ENCODE measurements around the gene WDR55. TPM values are rescaled to one million over a fixed set of nuclear protein-coding genes. Genes with fewer than 3 reads are reported as not detected.

The WDR55 gene
- polyA plus RNA-seq, 1 donor (not counting 4 experiments of a cell fraction or from before 2014, with no cell fraction given) = 21.6 TPM

DNA sequence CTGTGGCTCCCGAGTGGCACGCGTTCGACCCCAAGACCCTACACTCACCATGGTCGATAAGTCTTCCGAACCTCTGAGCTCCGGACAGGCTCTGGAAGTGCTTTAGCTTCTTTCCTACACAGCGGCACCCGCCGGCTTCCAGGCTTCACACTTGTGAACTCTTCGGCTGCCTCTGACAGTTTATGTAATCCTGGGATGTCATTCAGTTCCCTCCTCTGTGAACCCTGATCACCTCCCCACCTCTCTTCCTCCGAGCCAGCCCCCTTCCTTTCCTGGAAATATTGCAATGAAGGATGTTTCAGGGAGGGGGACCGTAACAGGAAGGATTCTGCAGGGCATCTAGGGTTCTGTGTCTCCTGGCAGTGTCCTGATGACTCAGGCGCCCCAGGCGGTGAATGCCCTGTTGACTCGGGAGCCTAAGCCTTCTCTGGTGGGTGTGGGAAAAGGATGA, 31.7 kb upstream of the WDR55 start, which contains the start of gene CD14:
TSS of gene CD14 (minus strand) at position 155 of the 451 bp plus-strand sequence. CDS start at position 51, 104 bp downstream.
- H3K9me1 ChIP-seq (ENCODE audit: control insufficient read depth, extremely low read depth, insufficient read depth, low read length) = no peaks in the 10 kb centered on the region
- H3K36me3 ChIP-seq (ENCODE audit: control insufficient read depth in 2 of 2, extremely low read depth in 1 of 2, insufficient read depth in 2 of 2, low read length in 2 of 2) = no peaks in the 10 kb centered on the region
- TF ChIP-seq CTCF (optimal IDR thresholded peaks at IDR 0.05 in 1 of 3, IDR thresholded peaks at IDR 0.05 in 1 of 3, conservative IDR thresholded peaks at IDR 0.05 in 1 of 3; ENCODE audit: extremely low read depth in 1 of 3, insufficient read depth in 2 of 3, low read length in 3 of 3) = no peak
- TF ChIP-seq EZH2 (IDR thresholded peaks at IDR 0.05; ENCODE audit: low read length) = no peak
- dilution Hi-C loops (cut with MboI; ENCODE audit: extremely low pct_ligation_motif_present, low sequenced_read_pairs) = no loop called here
- H3K9me3 ChIP-seq (ENCODE audit: control insufficient read depth, low read depth, low read length) = no peaks in the 10 kb centered on the region
- H3K4me3 ChIP-seq (ENCODE audit: control insufficient read depth in 2 of 3, extremely low read depth in 1 of 3, insufficient read depth in 2 of 3, low read depth in 1 of 3, low read length in 3 of 3) = peak within 1 kb of the TSS; percentile 12 to 75 (median 36)
- peaks cover 7% of the 10 kb centered on the region for H3K27me3 ChIP-seq (ENCODE audit: control insufficient read depth, extremely low read depth, insufficient read depth, low read length)
- peak within 1 kb of the TSS; percentile 48 for H3K9ac ChIP-seq (ENCODE audit: control insufficient read depth, extremely low read depth, insufficient read depth, low read length)
- H3K79me2 ChIP-seq (ENCODE audit: control insufficient read depth, insufficient read depth, low read length) = no peaks in the 10 kb centered on the region
- H2AFZ ChIP-seq (ENCODE audit: control insufficient read depth, low read length) = peak within 1 kb of the TSS; percentile 90
- H4K20me1 ChIP-seq (ENCODE audit: control insufficient read depth, extremely low read depth, insufficient read depth, low read length) = no peaks in the 10 kb centered on the region
- no peak for FAIRE-seq
- H3K27ac ChIP-seq (ENCODE audit: control insufficient read depth, insufficient read depth, low read length) = no peak within 1 kb of the TSS
- peak within 1 kb of the TSS; percentile 94 for H3K4me2 ChIP-seq (ENCODE audit: control insufficient read depth, extremely low read depth, insufficient read depth, low read depth, low read length)
- no peak for DNase-seq (ENCODE audit: low read depth, low spot score)
- H3K4me1 ChIP-seq (ENCODE audit: control insufficient read depth, extremely low read depth, insufficient read depth, low read length) = peaks cover 21% of the 10 kb centered on the region

GRCh38 chr5:140633501-140633900, 31.2 kb upstream of the WDR55 start:
- no peak for TF ChIP-seq CTCF (optimal IDR thresholded peaks at IDR 0.05 in 1 of 3, IDR thresholded peaks at IDR 0.05 in 1 of 3, conservative IDR thresholded peaks at IDR 0.05 in 1 of 3; ENCODE audit: extremely low read depth in 1 of 3, insufficient read depth in 2 of 3, low read length in 3 of 3)
- no peak overlapping the region for H3K4me3 ChIP-seq (ENCODE audit: control insufficient read depth in 2 of 3, extremely low read depth in 1 of 3, insufficient read depth in 2 of 3, low read depth in 1 of 3, low read length in 3 of 3)
- H3K9ac ChIP-seq (ENCODE audit: control insufficient read depth, extremely low read depth, insufficient read depth, low read length) = no peak overlapping the region
- H3K4me2 ChIP-seq (ENCODE audit: control insufficient read depth, extremely low read depth, insufficient read depth, low read depth, low read length) = peak overlapping the region; percentile 94
- no peak overlapping the region for H3K27ac ChIP-seq (ENCODE audit: control insufficient read depth, insufficient read depth, low read length)
- dilution Hi-C loops (cut with MboI; ENCODE audit: extremely low pct_ligation_motif_present, low sequenced_read_pairs) = no loop called here
- no peaks in the 10 kb centered on the region for H3K9me1 ChIP-seq (ENCODE audit: control insufficient read depth, extremely low read depth, insufficient read depth, low read length)
- H2AFZ ChIP-seq (ENCODE audit: control insufficient read depth, low read length) = no peak overlapping the region
- FAIRE-seq (no peak), DNase-seq (ENCODE audit: low read depth, low spot score) (no peak)
- H3K36me3 ChIP-seq (ENCODE audit: control insufficient read depth in 2 of 2, extremely low read depth in 1 of 2, insufficient read depth in 2 of 2, low read length in 2 of 2) = no peaks in the 10 kb centered on the region
- no peaks in the 10 kb centered on the region for H4K20me1 ChIP-seq (ENCODE audit: control insufficient read depth, extremely low read depth, insufficient read depth, low read length)
- peaks cover 21% of the 10 kb centered on the region for H3K4me1 ChIP-seq (ENCODE audit: control insufficient read depth, extremely low read depth, insufficient read depth, low read length)
- H3K27me3 ChIP-seq (ENCODE audit: control insufficient read depth, extremely low read depth, insufficient read depth, low read length) = peaks cover 7% of the 10 kb centered on the region
- no peaks in the 10 kb centered on the region for H3K79me2 ChIP-seq (ENCODE audit: control insufficient read depth, insufficient read depth, low read length)
- no peaks in the 10 kb centered on the region for H3K9me3 ChIP-seq (ENCODE audit: control insufficient read depth, low read depth, low read length)
